G401.6 (cell line): ENCODE measurements around the gene TMEM200B.
"Not testable (repeated sequence)": the region's sequence is repeated elsewhere in the genome, so short reads cannot be mapped to it uniquely, and the experiment has no call there.

ENCODE experiments used
- FAIRE-seq: peaks from 2 replicates; lab custom pipeline; 2012; peaks lifted over from hg19 to GRCh38; lab: Jason Lieb, UNC

The TMEM200B gene

GRCh38 chr1:29133861-29134694, 10.4 kb upstream of the TMEM200B start:
- FAIRE-seq, result no peak

- FAIRE-seq, result not testable (repeated sequence)
Measured at GRCh38 chr1:29131056-29131455, 7.4 kb upstream of the TMEM200B start.

GRCh38 chr1:29129916-29130315, 6.2 kb upstream of the TMEM200B start:
- FAIRE-seq, result no peak

GRCh38 chr1:29128739-29129138, 5.0 kb upstream of the TMEM200B start:
- no peak for FAIRE-seq

- no peak for FAIRE-seq
Measured at GRCh38 chr1:29126198-29126597, 2.5 kb upstream of the TMEM200B start.

GRCh38 chr1:29125788-29126187, 2.1 kb upstream of the TMEM200B start:
- FAIRE-seq, result no peak

GRCh38 chr1:29125237-29125641, 1.5 kb upstream of the TMEM200B start:
- no peak for FAIRE-seq

- no peak for FAIRE-seq
Measured at GRCh38 chr1:29124366-29125236, 898 bp upstream of the TMEM200B start.

- no peak for FAIRE-seq
Measured at GRCh38 chr1:29123053-29123886, 433 bp downstream of the TMEM200B start.

GRCh38 chr1:29122682-29123052, 1.0 kb downstream of the TMEM200B start:
- FAIRE-seq, result no peak

- no peak for FAIRE-seq
Measured at GRCh38 chr1:29121936-29122681, 1.6 kb downstream of the TMEM200B start.

- no peak for FAIRE-seq
Measured at GRCh38 chr1:29121516-29121935, 2.2 kb downstream of the TMEM200B start.

GRCh38 chr1:29120947-29121485, 2.7 kb downstream of the TMEM200B start:
- no peak for FAIRE-seq

GRCh38 chr1:29120367-29120766, 3.3 kb downstream of the TMEM200B start:
- FAIRE-seq, result no peak

GRCh38 chr1:29119121-29119929, 4.4 kb downstream of the TMEM200B start:
- no peak for FAIRE-seq

GRCh38 chr1:29117381-29117780, 6.3 kb downstream of the TMEM200B start:
- peak; percentile 76 for FAIRE-seq

GRCh38 chr1:29114654-29115053, 9.0 kb downstream of the TMEM200B start:
- peak; percentile 37 for FAIRE-seq

GRCh38 chr1:29113413-29114117, 10.1 kb downstream of the TMEM200B start:
- no peak for FAIRE-seq

- no peak for FAIRE-seq
Measured at GRCh38 chr1:29112705-29113412, 10.8 kb downstream of the TMEM200B start.
